GM10248 (cell line): ENCODE results near the gene UTS2B.

Experiments
- CTCF ChIA-PET: fragments of 300-600 bp; sonication (Branson Sonifier 250); formaldehyde crosslinking; extraction: SDS; loops from one replicate; lab custom pipeline; 2021; ENCODE audit warnings: antibody characterized with exemption; lab: Yijun Ruan, JAX
- POLR2A ChIA-PET: fragments of 350-650 bp; sonication (Branson Sonifier 250); formaldehyde crosslinking; extraction: SDS; loops from one replicate; lab custom pipeline; 2020; ENCODE audit warnings: antibody characterized with exemption; lab: Yijun Ruan, JAX
- DNase-seq: peaks from one replicate; pipeline ENCODE4 v3.0.0; 2012; ENCODE audit errors: extremely low spot score
- CTCF ChIP-seq: IDR thresholded peaks from 2 replicates; pipeline ENCODE4 v1.5.1; 2012; ENCODE audit warnings: mild to moderate bottlenecking, low read depth; ENCODE audit errors: extremely low read depth, missing control alignments, control extremely low read depth

Gene UTS2B

GRCh38 chr3:191259486-191259885, 70.8 kb downstream of the UTS2B start:
- ChIA-PET CTCF (interaction anchor here (1.1 to 1.5 kb wide), 2 partner anchors 9 to 16 kb away, joined by 3 to 4 read pairs; no protein-coding TSS in a partner anchor), POLR2A (interaction anchor here (0.6 to 0.7 kb wide), 2 partner anchors 8 to 78 kb away, joined by 3 read pairs; no protein-coding TSS in a partner anchor)

GRCh38 chr3:191257286-191257685, 73.0 kb downstream of the UTS2B start:
- CTCF ChIA-PET, result no interaction called here
- TF ChIP-seq CTCF, result no peak
- no peak for DNase-seq
- POLR2A ChIA-PET, result no interaction called here

More at GRCh38 chr3:191259486-191259885, 70.8 kb downstream of the UTS2B start:
- no peak for DNase-seq
- no peak for TF ChIP-seq CTCF

- TF ChIP-seq CTCF, result no peak
- CTCF ChIA-PET, result interaction anchor here (0.9 to 1.0 kb wide), 2 partner anchors 14 to 19 kb away, joined by 3 read pairs; no protein-coding TSS in a partner anchor
- no peak for DNase-seq
- POLR2A ChIA-PET, result no interaction called here
These were observed 73.9 kb downstream of the UTS2B start for GRCh38 chr3:191256405-191256804.

GRCh38 chr3:191255156-191255555, 75.2 kb downstream of the UTS2B start:
- TF ChIP-seq CTCF, result no peak
- no peak for DNase-seq
- CTCF ChIA-PET, result interaction anchor here (0.7 to 1.5 kb wide), 4 partner anchors 11 to 31 kb away, joined by 3 to 8 read pairs (median 4); no protein-coding TSS in a partner anchor
- POLR2A ChIA-PET, result no interaction called here

- ChIA-PET CTCF (interaction anchor here (1.1 to 1.9 kb wide), 5 partner anchors 10 to 32 kb away, joined by 3 to 8 read pairs (median 4); no protein-coding TSS in a partner anchor), POLR2A (no interaction called here)
- DNase-seq, result no peak
- TF ChIP-seq CTCF, result no peak
These were observed 76.0 kb downstream of the UTS2B start for GRCh38 chr3:191254098-191254873.

GRCh38 chr3:191253089-191253799, 77.1 kb downstream of the UTS2B start:
- ChIA-PET CTCF (interaction anchor here (1.5 to 1.9 kb wide), 3 partner anchors 13 to 19 kb away, joined by 4 to 5 read pairs (median 4); no protein-coding TSS in a partner anchor), POLR2A (no interaction called here)
- DNase-seq, result no peak
- no peak for TF ChIP-seq CTCF
